ENCODE measurements around the gene UXS1.
"Not testable (repeated sequence)": the region's sequence is repeated elsewhere in the genome, so short reads cannot be mapped to it uniquely, and the experiment has no call there.

DNA sequence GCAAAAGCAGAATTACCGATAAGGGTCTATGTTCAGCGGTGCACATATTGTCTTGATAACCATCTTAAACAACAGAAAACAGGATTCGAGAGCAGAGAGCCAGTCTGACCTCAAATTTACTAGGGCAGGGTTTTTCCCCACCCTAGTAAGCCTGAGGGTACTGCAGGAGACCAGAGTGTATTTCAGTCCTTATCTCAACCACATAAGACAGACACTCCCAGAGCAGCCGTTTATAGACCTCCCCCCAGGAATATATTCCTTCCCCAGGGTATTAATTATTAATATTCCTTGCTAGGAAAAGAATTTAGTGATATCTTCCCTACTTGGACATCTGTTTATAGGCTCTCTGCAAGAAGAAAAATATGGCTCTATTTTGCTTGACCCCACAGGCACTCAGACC, 41.3 kb upstream of the UXS1 start:
- TF ChIP-seq, protein P1, sequence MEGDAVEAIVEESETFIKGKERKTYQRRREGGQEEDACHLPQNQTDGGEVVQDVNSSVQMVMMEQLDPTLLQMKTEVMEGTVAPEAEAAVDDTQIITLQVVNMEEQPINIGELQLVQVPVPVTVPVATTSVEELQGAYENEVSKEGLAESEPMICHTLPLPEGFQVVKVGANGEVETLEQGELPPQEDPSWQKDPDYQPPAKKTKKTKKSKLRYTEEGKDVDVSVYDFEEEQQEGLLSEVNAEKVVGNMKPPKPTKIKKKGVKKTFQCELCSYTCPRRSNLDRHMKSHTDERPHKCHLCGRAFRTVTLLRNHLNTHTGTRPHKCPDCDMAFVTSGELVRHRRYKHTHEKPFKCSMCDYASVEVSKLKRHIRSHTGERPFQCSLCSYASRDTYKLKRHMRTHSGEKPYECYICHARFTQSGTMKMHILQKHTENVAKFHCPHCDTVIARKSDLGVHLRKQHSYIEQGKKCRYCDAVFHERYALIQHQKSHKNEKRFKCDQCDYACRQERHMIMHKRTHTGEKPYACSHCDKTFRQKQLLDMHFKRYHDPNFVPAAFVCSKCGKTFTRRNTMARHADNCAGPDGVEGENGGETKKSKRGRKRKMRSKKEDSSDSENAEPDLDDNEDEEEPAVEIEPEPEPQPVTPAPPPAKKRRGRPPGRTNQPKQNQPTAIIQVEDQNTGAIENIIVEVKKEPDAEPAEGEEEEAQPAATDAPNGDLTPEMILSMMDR (conservative IDR thresholded peaks at IDR 0.05 in 1 of 2, IDR thresholded peaks at IDR 0.05 in 1 of 2; ENCODE audit: extremely low read depth in 1 of 2, insufficient read depth in 1 of 2, low read depth in 1 of 2, low read length in 2 of 2) = not testable (repeated sequence)
- TF ChIP-seq EZH2 (IDR thresholded peaks at IDR 0.05; ENCODE audit: borderline replicate concordance, low read length) = not testable (repeated sequence)

Data from mammary epithelial cell (primary cell).